ENCODE results near the gene FDXR. TPM values are rescaled to one million over a fixed set of nuclear protein-coding genes. Genes with fewer than 3 reads are reported as not detected.

Gene FDXR
- total RNA-seq, 1 experiment from 2014 or later = 39.7 TPM

DNA sequence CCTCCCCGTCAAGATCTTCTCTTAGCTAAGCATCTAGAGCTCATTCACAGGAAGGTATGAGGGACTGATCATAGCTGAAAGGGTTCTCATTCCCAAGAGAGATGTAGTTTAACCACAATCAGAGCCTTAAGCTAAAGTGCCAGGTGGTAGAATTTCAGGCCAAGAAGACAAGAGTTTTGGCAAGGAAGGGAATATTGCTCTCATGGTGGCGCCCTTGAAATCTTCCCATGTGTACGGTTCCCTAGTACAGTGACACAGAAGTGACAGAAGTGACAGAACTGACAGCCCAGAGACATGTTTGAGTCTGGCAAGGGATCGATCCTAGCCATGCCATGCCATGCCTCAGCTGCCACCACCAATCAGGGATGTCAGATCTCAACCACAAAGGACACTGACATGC is 15.6 kb downstream of the FDXR start:
- no peak overlapping the region for H3K14ac ChIP-seq (ENCODE audit: insufficient read depth, low read length)
- no peak overlapping the region for H3K23ac ChIP-seq (ENCODE audit: insufficient read length, low read depth, low read length)
- no peak overlapping the region for H3K4me2 ChIP-seq (ENCODE audit: insufficient read depth, insufficient read length, low read length)
- peaks cover 22% of the 10 kb centered on the region for H3K23me2 ChIP-seq (ENCODE audit: insufficient read length, low read depth, low read length, poor library complexity, severe bottlenecking)
- no peak for TF ChIP-seq CTCF (conservative IDR thresholded peaks at IDR 0.05)
- no peak overlapping the region for H3K56ac ChIP-seq (ENCODE audit: insufficient read length, low read depth, low read length)
- H4K20me1 ChIP-seq (ENCODE audit: control insufficient read depth, insufficient read depth, insufficient read length) = no peaks in the 10 kb centered on the region
- no peaks in the 10 kb centered on the region for H3K79me2 ChIP-seq (ENCODE audit: insufficient read depth, low read length)
- 100% methylated on average over 1 of the region's 4 CpGs for WGBS (ENCODE audit: extremely low coverage, insufficient read length, low lambda C conversion rate)
- H3K27me3 ChIP-seq (ENCODE audit: insufficient read depth, low read length) = peaks cover 53% of the 10 kb centered on the region
- no peak overlapping the region for H4K8ac ChIP-seq (replicated peaks; ENCODE audit: insufficient read length, low read depth, low read length)
- no peak overlapping the region for H2BK5ac ChIP-seq (ENCODE audit: insufficient read length, low read length)
- H3K27me3 Mint-ChIP-seq (ENCODE audit: low read depth) = peaks cover 92% of the 10 kb centered on the region
- no peaks in the 10 kb centered on the region for H3K9me3 ChIP-seq (ENCODE audit: control insufficient read depth, low read depth, low read length)
- H3K9ac ChIP-seq (ENCODE audit: extremely low read depth, insufficient read length, low read length) = no peak overlapping the region
- peaks cover 16 to 22% of the 10 kb centered on the region in 2 experiments for H3K4me1 Mint-ChIP-seq
- H2BK20ac ChIP-seq (ENCODE audit: low read depth, low read length, poor library complexity, severe bottlenecking) = no peak overlapping the region
- no peak overlapping the region for H3T11ph ChIP-seq (ENCODE audit: low read length)
- no peaks in the 10 kb centered on the region for H3K9me3 Mint-ChIP-seq
- H3K4me1 ChIP-seq (ENCODE audit: insufficient read depth, low read length) = 0 out of 2 replicates have a peak, but pooled peaks cover 2% of the 10 kb centered on the region
- H2AK5ac ChIP-seq (ENCODE audit: insufficient read length, low read length) = no peak overlapping the region
- H3K27ac ChIP-seq (ENCODE audit: insufficient read length, low read depth, low read length) = no peak overlapping the region
- H2BK15ac ChIP-seq (ENCODE audit: low read depth, low read length) = no peak overlapping the region
- no peaks in the 10 kb centered on the region for H3K79me1 ChIP-seq (ENCODE audit: insufficient read depth, low read depth, low read length, poor library complexity, severe bottlenecking)
- no peak overlapping the region for H3K27ac Mint-ChIP-seq
- no peak for DNase-seq
- H2AFZ ChIP-seq (ENCODE audit: low read length) = no peak overlapping the region
- H4K91ac ChIP-seq (ENCODE audit: insufficient read length, low read depth, low read length) = no peak overlapping the region
- H4K5ac ChIP-seq (ENCODE audit: insufficient read length, low read depth, low read length) = no peak overlapping the region
- H3K36me3 Mint-ChIP-seq (ENCODE audit: insufficient read depth in 1 of 3, low read depth in 3 of 3) = no peaks in the 10 kb centered on the region
- H2BK12ac ChIP-seq (ENCODE audit: insufficient read length, low read depth, low read length) = no peak overlapping the region
- H3K4me3 Mint-ChIP-seq = no peak overlapping the region
- no peak overlapping the region for H3K18ac ChIP-seq (ENCODE audit: insufficient read length, low read depth, low read length)
- no peak overlapping the region for H2BK120ac ChIP-seq (ENCODE audit: low read depth, low read length, poor library complexity, severe bottlenecking)
- no peak overlapping the region for H3K4ac ChIP-seq (ENCODE audit: low read depth, low read length)

All from H9 (cell line).